Left kidney (tissue), 2 donors: ENCODE results near the gene DIDO1. TPM values are rescaled to one million over a fixed set of nuclear protein-coding genes. Genes with fewer than 3 reads are reported as not detected.

ENCODE experiments used
- DNase-seq: peaks from one replicate; pipeline ENCODE4 v3.0.0-alpha.2; 2013
- polyA plus RNA-seq: library from polyadenylated mRNA; unstranded; fragments of 120-200 nt; gene quantifications from one replicate; pipeline ENCODE4 v1.2.1, GENCODE V29; 2013; ENCODE audit not compliant: insufficient read length

Gene DIDO1
- polyA plus RNA-seq, 1 donor = 66.2 TPM

GRCh38 chr20:62894261-62894660 lies 32.0 kb downstream of the DIDO1 start:
- no peak for DNase-seq

- DNase-seq = no peak
Measured at GRCh38 chr20:62893700-62894099, 32.6 kb downstream of the DIDO1 start.

GRCh38 chr20:62892348-62893304 lies 33.7 kb downstream of the DIDO1 start:
- no peak for DNase-seq

GRCh38 chr20:62891111-62891510 lies 35.2 kb downstream of the DIDO1 start:
- DNase-seq = no peak

GRCh38 chr20:62890444-62890843 lies 35.9 kb downstream of the DIDO1 start:
- no peak for DNase-seq

GRCh38 chr20:62889871-62890270 lies 36.4 kb downstream of the DIDO1 start:
- no peak for DNase-seq

GRCh38 chr20:62889411-62889810 lies 36.9 kb downstream of the DIDO1 start:
- DNase-seq = no peak

GRCh38 chr20:62888910-62889309 lies 37.4 kb downstream of the DIDO1 start:
- no peak for DNase-seq

- DNase-seq = no peak
Measured at GRCh38 chr20:62888406-62888805, 37.9 kb downstream of the DIDO1 start.

GRCh38 chr20:62887860-62888239 lies 38.5 kb downstream of the DIDO1 start:
- DNase-seq = no peak

GRCh38 chr20:62887152-62887859 lies 39.0 kb downstream of the DIDO1 start:
- DNase-seq = no peak

GRCh38 chr20:62886709-62887058 lies 39.6 kb downstream of the DIDO1 start:
- DNase-seq = no peak

GRCh38 chr20:62885896-62886708 lies 40.2 kb downstream of the DIDO1 start:
- DNase-seq = no peak

GRCh38 chr20:62885046-62885895 lies 41.0 kb downstream of the DIDO1 start:
- no peak for DNase-seq

- DNase-seq = no peak
Measured at GRCh38 chr20:62884556-62884955, 41.7 kb downstream of the DIDO1 start.

- DNase-seq = no peak
Measured at GRCh38 chr20:62882426-62882825, 43.9 kb downstream of the DIDO1 start.

GRCh38 chr20:62881662-62882395 lies 44.5 kb downstream of the DIDO1 start:
- DNase-seq = no peak

- DNase-seq = no peak
Measured at GRCh38 chr20:62880935-62881661, 45.2 kb downstream of the DIDO1 start.

GRCh38 chr20:62880147-62880934 lies 46.0 kb downstream of the DIDO1 start:
- DNase-seq = no peak
